Adrenal gland (tissue), 12 donors: ENCODE data around the gene AP4M1. TPM values are rescaled to one million over a fixed set of nuclear protein-coding genes. Genes with fewer than 3 reads are reported as not detected.

Source experiments
- DNase-seq, 7 donors: peaks; one replicate each; pipeline ENCODE4 v3.0.0-alpha.2; 2019 to 2020
- H3K27ac ChIP-seq, 5 donors: fragments of 200-600 bp; sonication (generic) in 4 of 5; 1 replicate in 3 of 5; 2 replicates in 2 of 5; pipeline versions ENCODE4 v1.5.1 to v1.8.0; 2016 to 2020; ENCODE audit warnings: mild to moderate bottlenecking in 1 of 5
- H3K27me3 ChIP-seq: fragments of 200-600 bp; 2 replicates; pipeline ENCODE4 v1.8.0; 2021
- H3K36me3 ChIP-seq, 2 donors: fragments of 200-600 bp; replicated peaks in 1 of 2; 1 replicate in 1 of 2; 2 replicates in 1 of 2; pipeline versions ENCODE4 v1.5.1 to v1.8.0; 2018 to 2022
- H3K4me1 ChIP-seq, 2 donors: fragments of 200-600 bp; replicated peaks in 1 of 2; 1 replicate in 1 of 2; 2 replicates in 1 of 2; pipeline versions ENCODE4 v1.5.1 to v1.8.0; 2018 to 2021
- H3K4me3 ChIP-seq, 4 donors: fragments of 200-600 bp; sonication (generic) in 3 of 4; one replicate each; pipeline ENCODE4 v1.5.1; 2016 to 2018
- H3K9me3 ChIP-seq, 3 donors: fragments of 200-600 bp; sonication (generic) in 1 of 3; replicated peaks in 1 of 3; 1 replicate in 2 of 3; 2 replicates in 1 of 3; pipeline versions ENCODE4 v1.5.1 to v1.8.0; 2016 to 2021
- CTCF ChIP-seq, 6 experiments: fragments of 450-650 bp in 4 of 6; fragments of 200-600 bp in 2 of 6; sonication (generic) in 1 of 6; IDR thresholded peaks; 1 replicate in 5 of 6; 2 replicates in 1 of 6; pipeline versions ENCODE4 v1.5.1 to v1.8.0; 2016 to 2021; ENCODE audit warnings: antibody characterized with exemption in 6 of 6, mild to moderate bottlenecking in 2 of 6, moderate library complexity in 1 of 6
- POLR2A ChIP-seq, 2 donors: fragments of 450-650 bp; IDR thresholded peaks; one replicate each; pipeline ENCODE4 v1.6.1; 2017; ENCODE audit warnings: antibody characterized with exemption in 2 of 2, mild to moderate bottlenecking in 2 of 2, moderate library complexity in 1 of 2
- WGBS, 4 donors: extraction: QIAGEN DNeasy Blood & Tissue Kit in 2 of 4; methylation state at CpG; one replicate each; pipeline versions ENCODE4 v1.1.5 to v1.1.7; 2013 to 2017; 5-methylcytosine and 5-hydroxymethylcytosine counted together
- intact Hi-C, 2 donors: fragments of 100-400 bp; cut with DNase I; formaldehyde crosslinking; loops; one replicate each; pipeline versions ENCODE4 v1.14.1 to v1.15.0; 2022 to 2023
- polyA plus RNA-seq, 3 donors: library from polyadenylated mRNA; stranded (reverse); fragments of 200-250 nt in 2 of 3; fragments of 350-450 nt in 1 of 3; fragmentation: Illumina TruSeq in 1 of 3; extraction: RNeasy Lipid Tissue Mini Kit (QIAGEN cat#74804) in 1 of 3; gene quantifications; one replicate each; pipeline ENCODE4 v1.2.3, GENCODE V29; 2013 to 2014
- total RNA-seq, 9 donors: library from RNA; depleted of rRNA in 4 of 9; stranded (reverse); fragments of >200 nt in 4 of 9; fragments of 120-200 nt in 1 of 9; fragmentation: NEBNext Ultra II Directional in 1 of 9; extraction: Animal tissue kit (Norgen Biotek cat#: 25700) in 1 of 9; gene quantifications; one replicate each; pipeline versions ENCODE4 v1.1.0 to v1.2.4, GENCODE V29; 2013 to 2023
- donor health status: healthy with polysubstance abuse.
- donor health status: Bipolar disorder and iron deficiency.
- donor health status: DM: yes; HTN: yes; CAD: no.
- donor health status: DM: no; HTN: no; CAD: no.
- donor health status: DM: no; HTN: no; CAD: no.
- donor health status: DM: yes; HTN: yes; CAD: no.

Gene AP4M1
- total and polyA plus RNA-seq, 12 donors: 9.6 to 30.1 (median 16.5) TPM

DNA sequence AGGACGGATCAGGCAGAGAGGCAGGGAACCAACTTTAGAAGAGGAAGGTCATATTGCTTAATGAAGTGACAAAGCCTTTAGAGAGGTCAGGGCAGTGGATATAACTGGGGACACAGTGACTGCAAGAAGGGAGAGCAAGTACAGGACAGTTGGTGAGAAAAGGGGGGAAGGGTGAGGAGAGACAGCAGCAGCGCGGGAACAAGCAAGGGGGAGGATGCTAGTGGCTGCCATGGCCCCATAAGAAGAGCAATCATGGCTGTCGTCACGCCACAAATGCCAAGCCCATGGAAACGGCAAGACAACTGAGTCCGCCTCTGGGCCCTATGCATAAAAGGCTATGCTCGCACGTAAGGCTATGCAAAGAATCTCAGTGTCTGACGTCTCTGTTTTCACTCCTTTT lies 29.0 kb upstream of the AP4M1 start:
- TF ChIP-seq POLR2A (IDR thresholded peaks at IDR 0.05): no peak
- TF ChIP-seq CTCF (IDR thresholded peaks at IDR 0.05): no peak
- H3K9me3 ChIP-seq: peaks cover 0 to 19% (median 0%) of the 10 kb centered on the region in 3 donors
- H3K36me3 ChIP-seq: peaks cover 0 to 84% of the 10 kb centered on the region in 2 donors
- no peaks in the 10 kb centered on the region for H3K4me1 ChIP-seq
- 94 to 98% (median 97%) methylated on average over 10 of the region's 10 CpGs for WGBS, 4 donors
- no peak overlapping the region for H3K4me3 ChIP-seq
- intact Hi-C loops: no loop called here
- no peak overlapping the region for H3K27ac ChIP-seq
- H3K27me3 ChIP-seq: no peaks in the 10 kb centered on the region
- no peak for DNase-seq

GRCh38 chr7:100074841-100075240 lies 26.6 kb upstream of the AP4M1 start:
- H3K27ac ChIP-seq: no peak overlapping the region
- TF ChIP-seq POLR2A (IDR thresholded peaks at IDR 0.05) (no peak), CTCF (IDR thresholded peaks at IDR 0.05) (no peak)
- H3K36me3 ChIP-seq: peaks cover 0 to 84% of the 10 kb centered on the region in 2 donors
- H3K4me1 ChIP-seq: peaks cover 0 to 5% of the 10 kb centered on the region in 2 donors
- intact Hi-C loops: no loop called here
- WGBS, 4 donors: 84 to 96% (median 95%) methylated on average over 7 of the region's 7 CpGs
- no peak for DNase-seq
- H3K4me3 ChIP-seq: no peak overlapping the region
- H3K9me3 ChIP-seq: peaks cover 0 to 19% (median 0%) of the 10 kb centered on the region in 3 donors
- no peaks in the 10 kb centered on the region for H3K27me3 ChIP-seq

DNA sequence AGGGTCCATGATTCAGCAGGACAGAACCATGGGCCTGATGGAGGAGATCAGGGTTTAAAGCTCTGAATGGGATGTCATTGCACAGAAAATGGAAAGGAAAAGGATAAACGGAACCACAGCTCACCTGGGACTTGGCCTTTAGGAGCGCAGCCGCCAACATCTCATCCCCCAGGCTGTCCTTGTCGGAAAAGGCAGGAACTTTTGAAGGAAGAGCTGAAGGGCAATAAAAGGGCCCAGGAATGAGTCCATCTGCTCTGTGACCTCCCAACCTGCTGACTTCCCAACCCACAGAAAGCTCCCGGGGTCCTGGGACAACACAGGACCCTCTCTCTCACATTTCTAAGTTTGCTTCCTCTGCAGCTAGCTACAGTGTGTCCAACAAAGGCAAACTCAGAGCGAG lies 26.0 kb upstream of the AP4M1 start:
- H3K27me3 ChIP-seq: no peaks in the 10 kb centered on the region
- H3K4me3 ChIP-seq: no peak overlapping the region
- intact Hi-C loops: no loop called here
- 86 to 98% (median 94%) methylated on average over 6 of the region's 6 CpGs for WGBS, 4 donors
- H3K36me3 ChIP-seq: peaks cover 0 to 78% of the 10 kb centered on the region in 2 donors
- no peak for DNase-seq
- TF ChIP-seq CTCF (IDR thresholded peaks at IDR 0.05) (no peak), POLR2A (IDR thresholded peaks at IDR 0.05) (no peak)
- H3K27ac ChIP-seq: no peak overlapping the region
- H3K9me3 ChIP-seq: peaks cover 0 to 19% (median 0%) of the 10 kb centered on the region in 3 donors
- peaks cover 3 to 11% of the 10 kb centered on the region in 2 donors for H3K4me1 ChIP-seq

GRCh38 chr7:100077205-100077604 lies 24.2 kb upstream of the AP4M1 start:
- 69 to 84% (median 78%) methylated on average over 4 of the region's 4 CpGs for WGBS, 4 donors
- Histone ChIP-seq H3K27me3 (no peaks in the 10 kb centered on the region), H3K4me3 (no peak overlapping the region), H3K9me3 (peaks cover 0 to 3% (median 0%) of the 10 kb centered on the region in 3 donors), H3K4me1 (peaks cover 13 to 20% of the 10 kb centered on the region in 2 donors), H3K36me3 (peaks cover 0 to 60% of the 10 kb centered on the region in 2 donors), H3K27ac (no peak overlapping the region)
- TF ChIP-seq POLR2A (IDR thresholded peaks at IDR 0.05) (no peak), CTCF (IDR thresholded peaks at IDR 0.05) (no peak)
- DNase-seq: no peak
- intact Hi-C loops: no loop called here
